ENCODE measurements around the gene CRYBG2. TPM values are rescaled to one million over a fixed set of nuclear protein-coding genes. Genes with fewer than 3 reads are reported as not detected.

CRYBG2 gene
- total and polyA plus RNA-seq, 2 of the 8 experiments (the other 6 are each of a cell fraction or from before 2014, with no cell fraction given), result 14.2 to 17.0 TPM

DNA sequence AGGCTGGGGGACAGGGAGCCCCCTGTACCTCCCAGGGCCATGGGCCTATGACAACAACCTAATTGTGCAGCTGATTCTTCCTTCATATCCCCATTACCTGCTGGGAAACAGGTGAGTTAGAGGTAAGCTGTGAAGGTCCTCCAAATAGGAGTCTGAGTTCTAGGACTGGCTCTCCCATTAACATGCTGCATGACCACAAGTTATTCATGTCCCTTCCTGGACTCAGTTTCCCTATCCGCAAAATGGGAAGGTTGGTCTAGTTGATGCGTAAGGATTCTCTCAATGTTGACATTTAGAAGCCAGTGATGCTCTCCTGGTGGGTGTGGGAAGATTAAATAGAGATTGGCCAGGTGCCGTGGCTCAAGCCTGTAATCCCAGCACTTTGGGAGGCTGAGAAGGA lies 14.6 kb upstream of the CRYBG2 start:
- Histone ChIP-seq H2BK20ac (ENCODE audit: low read length) (no peak overlapping the region), H2BK12ac (ENCODE audit: low read depth, low read length) (no peak overlapping the region), H4K91ac (replicated peaks; ENCODE audit: insufficient read length, low read length) (no peak overlapping the region), H4K5ac (ENCODE audit: insufficient read length, low read depth, low read length) (no peak overlapping the region), H2BK120ac (replicated peaks; ENCODE audit: low read depth, low read length) (no peak overlapping the region), H2BK15ac (ENCODE audit: low read length) (no peak overlapping the region), H3K27me3 (replicated peaks in 1 of 4; ENCODE audit: control insufficient read depth in 3 of 4, extremely low read depth in 1 of 4, insufficient read depth in 3 of 4, low read length in 3 of 4) (peaks cover 0 to 6% (median 2%) of the 10 kb centered on the region in 4 experiments; a peak in 2 of 7 replicates), H4K20me1 (replicated peaks in 1 of 2; ENCODE audit: control insufficient read depth in 1 of 2, insufficient read depth in 2 of 2, low read length in 2 of 2) (no peaks in the 10 kb centered on the region), H3K36me3 (ENCODE audit: control insufficient read depth in 2 of 4, insufficient read depth in 4 of 4, low read length in 3 of 4) (no peaks in the 10 kb centered on the region), H2AFZ (ENCODE audit: low read length) (no peak overlapping the region), H2AK5ac (ENCODE audit: low read depth, low read length) (no peak overlapping the region), H3K4me2 (ENCODE audit: insufficient read depth in 1 of 2, low read depth in 2 of 2, low read length in 2 of 2) (no peak overlapping the region), H2BK5ac (ENCODE audit: low read depth, low read length) (no peak overlapping the region), H3K79me2 (ENCODE audit: control insufficient read depth in 1 of 2, insufficient read depth in 2 of 2, low read length in 2 of 2) (no peaks in the 10 kb centered on the region), H4K8ac (ENCODE audit: extremely low read depth, insufficient read depth, low read length) (no peak overlapping the region), H3K23me2 (ENCODE audit: low read depth, low read length) (no peaks in the 10 kb centered on the region), H3K14ac (ENCODE audit: insufficient read length) (no peak overlapping the region), H3K9ac (replicated peaks in 1 of 4; ENCODE audit: extremely low read depth in 1 of 4, low read depth in 3 of 4, low read length in 3 of 4) (no peak overlapping the region), H3K4me3 (ENCODE audit: extremely low read depth in 1 of 4, insufficient read depth in 2 of 4, low read depth in 3 of 4, low read length in 4 of 4) (no peak overlapping the region), H3K79me1 (ENCODE audit: low read depth, low read length) (no peaks in the 10 kb centered on the region), H3K9me3 (ENCODE audit: insufficient read depth in 2 of 2, low read depth in 1 of 2, low read length in 1 of 2) (no peaks in the 10 kb centered on the region), H3K4me1 (replicated peaks in 1 of 4; ENCODE audit: control insufficient read depth in 3 of 4, insufficient read depth in 4 of 4, low read length in 3 of 4) (no peaks in the 10 kb centered on the region; a peak in 1 of 7 replicates), H3K27ac (ENCODE audit: low read depth, low read length) (no peak overlapping the region), H3K23ac (ENCODE audit: insufficient read length) (no peak overlapping the region), H3K18ac (ENCODE audit: extremely low read depth, low read length) (no peak overlapping the region), H3K56ac (replicated peaks; ENCODE audit: insufficient read length, low read depth, low read length) (no peak overlapping the region), H3K4ac (replicated peaks; ENCODE audit: insufficient read length, low read depth, low read length) (no peak overlapping the region)
- no peak for TF ChIP-seq SP2 (IDR thresholded peaks at IDR 0.05; ENCODE audit: low read length)
- no peak for TF ChIP-seq CHD2 (IDR thresholded peaks at IDR 0.05; ENCODE audit: low read length)
- TF ChIP-seq RFX5 (IDR thresholded peaks at IDR 0.05; ENCODE audit: borderline replicate concordance, low read depth, low read length), result no peak
- TF ChIP-seq SP1 (IDR thresholded peaks at IDR 0.05; ENCODE audit: low read depth, low read length), result no peak
- TF ChIP-seq JUN (IDR thresholded peaks at IDR 0.05; ENCODE audit: low read depth, low read length), result no peak
- TF ChIP-seq TAF1 (IDR thresholded peaks at IDR 0.05; ENCODE audit: low read depth, low read length), result no peak
- no peak for TF ChIP-seq SRF (IDR thresholded peaks at IDR 0.05; ENCODE audit: low read depth, low read length)
- TF ChIP-seq HDAC6 (IDR thresholded peaks at IDR 0.05; ENCODE audit: low read depth, low read length), result no peak
- TF ChIP-seq SIN3A (conservative IDR thresholded peaks at IDR 0.05 in 1 of 2, IDR thresholded peaks at IDR 0.05 in 1 of 2; ENCODE audit: low read depth in 1 of 2, low read length in 2 of 2), result no peak
- TF ChIP-seq MAFK (IDR thresholded peaks at IDR 0.05; ENCODE audit: low read depth, low read length), result no peak
- TF ChIP-seq BACH1 (IDR thresholded peaks at IDR 0.05; ENCODE audit: low read length), result no peak
- TF ChIP-seq SP4 (IDR thresholded peaks at IDR 0.05; ENCODE audit: low read length), result no peak
- TF ChIP-seq PHF8 (conservative IDR thresholded peaks at IDR 0.05; ENCODE audit: low read depth, low read length), result no peak
- no peak for TF ChIP-seq ASH2L (IDR thresholded peaks at IDR 0.05; ENCODE audit: low read length)
- TF ChIP-seq TBP (IDR thresholded peaks at IDR 0.05; ENCODE audit: low read depth, low read length), result no peak
- no peak for TF ChIP-seq CHD1 (IDR thresholded peaks at IDR 0.05; ENCODE audit: low read depth, low read length)
- no peak for DNase-seq (ENCODE audit: low read depth in 1 of 2, low spot score in 2 of 2)
- POLR2A ChIA-PET (ENCODE audit: partially characterized antibody), result interaction anchor here (0.6 to 1.3 kb wide), 2 partner anchors 19 to 32 kb away, joined by 3 to 4 read pairs; no protein-coding TSS in a partner anchor
- WGBS, 2 experiments (ENCODE audit: extremely low coverage in 1 of 2, insufficient coverage in 1 of 2, insufficient read length in 1 of 2, insufficient replicate concordance in 2 of 2, low coverage in 1 of 2, low lambda C conversion rate in 2 of 2, missing lambda C conversion rate in 1 of 2), result 85% methylated on average over 3 of the region's 3 CpGs; no CpG with 5 or more reads in 1 of the 2 experiments
- FAIRE-seq, result no peak
- CTCF ChIA-PET (ENCODE audit: partially characterized antibody), result interaction anchor here (0.6 to 14.1 kb wide), 3 partner anchors 20 to 85 kb away, joined by 3 to 297 read pairs (median 3); partner anchors contain the start of gene SH3BGRL3
